HuH-7 (cell line): ENCODE results near the gene TCEAL8.
"Not testable (repeated sequence)": the region's sequence is repeated elsewhere in the genome, so short reads cannot be mapped to it uniquely, and the experiment has no call there.

ENCODE experiments used
- DNase-seq: peaks from one replicate; pipeline ENCODE4 v3.0.0; 2011; ENCODE audit warnings: low spot score

The TCEAL8 gene, protein sequence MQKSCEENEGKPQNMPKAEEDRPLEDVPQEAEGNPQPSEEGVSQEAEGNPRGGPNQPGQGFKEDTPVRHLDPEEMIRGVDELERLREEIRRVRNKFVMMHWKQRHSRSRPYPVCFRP

DNA sequence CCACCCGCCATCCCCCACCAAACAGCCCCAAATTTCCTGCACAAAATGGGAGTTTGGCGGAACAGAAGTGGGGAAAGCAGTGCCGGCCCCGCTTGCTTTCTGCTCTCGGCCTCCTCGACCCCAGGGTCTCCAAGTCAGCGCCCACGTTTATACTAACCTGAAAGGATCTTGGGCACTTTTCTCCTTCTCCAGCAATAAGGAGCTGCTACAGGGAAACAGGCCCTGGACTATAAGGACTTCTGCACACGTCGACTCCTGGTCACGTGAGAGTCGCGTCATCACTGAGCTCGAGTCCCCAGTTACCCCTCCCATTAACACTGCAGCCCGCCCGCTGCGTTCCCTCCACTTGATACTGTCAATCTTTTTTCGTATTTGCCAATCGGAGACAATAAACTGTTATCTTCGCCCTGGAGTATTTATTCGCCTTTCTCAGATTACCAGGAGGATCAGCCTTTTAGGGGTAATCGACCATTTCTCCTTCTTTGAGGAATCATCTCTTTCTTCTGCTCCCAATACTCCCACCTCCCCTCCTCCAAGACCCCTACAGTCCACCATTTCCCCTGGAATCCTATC lies at the start of gene TCEAL8:
Gene TCEAL8 (minus strand): TSS at position 235 of the 573 bp plus-strand sequence. CDS start 1,176 bp downstream, outside the sequence.
- peak; percentile 59 for DNase-seq

DNA sequence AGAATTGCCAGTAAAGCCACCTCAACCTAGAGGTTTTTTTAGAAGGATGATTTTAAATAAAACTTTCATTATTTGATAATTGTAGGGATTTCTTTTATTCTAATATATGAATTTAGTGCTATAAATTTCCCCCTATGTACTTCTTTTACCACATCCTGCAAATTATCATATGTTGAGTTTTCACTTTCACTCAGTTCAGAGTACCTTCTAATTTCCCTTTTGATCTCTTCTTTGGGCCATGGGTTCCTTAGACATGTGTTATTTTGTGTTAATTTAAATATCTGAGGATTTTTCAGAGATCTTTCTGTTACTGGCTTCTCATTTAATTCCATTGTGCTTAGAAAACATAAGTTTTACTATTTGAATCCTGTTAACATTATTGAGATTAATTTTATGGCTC lies 49.8 kb upstream of the TCEAL8 start:
- DNase-seq, result no peak

DNA sequence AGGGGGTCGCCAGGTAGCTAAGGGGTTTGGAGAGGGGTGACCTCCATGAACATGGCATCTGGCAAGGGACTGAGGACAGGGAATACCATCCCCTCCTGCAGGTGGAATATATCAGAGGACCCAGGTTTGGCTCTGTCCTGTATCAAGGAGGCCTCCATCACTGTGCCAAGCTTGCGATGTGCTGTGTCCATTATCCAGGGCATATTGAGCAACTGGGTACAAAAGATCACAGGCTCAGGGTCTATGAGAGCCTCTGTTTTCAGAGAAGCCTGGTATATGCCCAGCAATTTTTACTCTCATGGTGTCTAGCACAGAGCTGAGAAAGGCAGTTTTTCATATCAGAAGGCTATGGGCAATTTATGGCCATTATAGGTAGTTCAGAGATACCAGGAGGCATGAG lies 38.2 kb upstream of the TCEAL8 start:
- no peak for DNase-seq

DNA sequence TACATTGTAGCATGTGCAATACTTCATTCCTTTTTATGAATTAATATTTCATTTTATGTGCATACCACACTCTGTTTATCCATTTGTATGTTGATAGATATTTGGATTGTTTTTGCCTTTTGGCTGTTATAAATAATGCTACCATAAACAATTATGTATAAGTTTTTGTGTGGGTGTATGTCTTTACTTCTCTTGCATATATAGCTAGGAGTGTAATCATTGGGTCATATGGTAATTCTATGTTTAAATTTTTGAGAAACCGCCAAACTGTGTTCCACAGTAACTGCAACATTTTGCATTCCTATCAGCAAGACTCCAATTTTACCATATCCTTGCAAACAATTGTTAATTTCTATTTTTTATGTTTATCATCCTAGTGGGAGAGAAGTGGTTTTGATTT lies 24.7 kb upstream of the TCEAL8 start:
- DNase-seq, result no peak

DNA sequence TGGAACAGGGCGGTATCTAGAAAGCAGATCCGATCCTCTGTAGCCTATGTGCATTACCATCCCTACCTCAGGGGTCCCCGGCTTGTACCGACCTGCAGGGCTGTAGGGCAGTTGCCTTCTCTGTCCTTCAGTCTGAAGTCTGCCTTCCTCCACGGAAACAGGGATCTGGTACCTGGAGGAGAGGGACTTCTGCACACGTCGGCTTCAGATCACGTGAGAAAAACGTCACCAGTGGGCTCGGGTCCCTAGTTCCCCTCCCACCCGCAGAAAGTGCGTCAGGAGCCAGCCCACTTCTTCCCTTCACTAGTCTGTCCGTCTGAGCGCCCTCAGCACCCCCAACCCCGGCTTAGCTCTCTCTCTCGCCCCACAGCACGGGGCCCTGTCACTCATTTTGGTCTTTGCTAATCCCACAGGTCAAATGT lies 21.6 kb upstream of the TCEAL8 start, which contains the start of gene TCEAL5:
Gene TCEAL5 (minus strand): TSS at position 170 of the 422 bp plus-strand sequence. CDS start 2,187 bp downstream, outside the sequence.
- no peak for DNase-seq

DNA sequence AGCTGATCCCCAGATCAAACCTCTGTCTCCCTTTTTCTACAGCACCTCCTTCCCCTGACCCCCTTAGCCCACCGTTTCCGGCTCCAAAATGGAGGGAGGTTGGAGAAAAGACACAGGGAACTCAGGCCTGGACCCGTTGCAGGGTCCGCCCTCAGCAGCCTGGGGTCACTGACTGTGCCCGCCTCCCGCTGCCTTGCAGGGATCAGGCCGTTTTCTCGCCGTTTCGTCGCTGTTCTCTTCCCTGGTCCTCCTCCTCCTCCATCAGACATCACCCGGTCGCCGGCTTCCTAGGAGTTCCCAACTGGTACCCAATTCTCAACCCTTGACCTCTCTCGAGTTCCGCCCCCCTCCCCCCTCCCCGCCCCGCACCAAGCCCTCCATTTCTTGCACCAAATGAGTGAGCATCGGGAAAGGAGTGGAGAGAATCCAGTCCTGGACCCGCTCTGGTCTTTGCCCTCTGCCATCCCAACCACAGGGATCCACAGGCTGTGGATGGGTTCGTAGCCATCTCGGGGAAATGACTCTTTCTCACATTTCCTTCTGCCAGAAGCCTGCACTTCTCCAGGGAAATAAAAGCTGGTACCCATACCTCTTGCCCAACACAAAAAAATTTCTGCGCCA lies 21.1 kb upstream of the TCEAL8 start:
- no peak for DNase-seq

DNA sequence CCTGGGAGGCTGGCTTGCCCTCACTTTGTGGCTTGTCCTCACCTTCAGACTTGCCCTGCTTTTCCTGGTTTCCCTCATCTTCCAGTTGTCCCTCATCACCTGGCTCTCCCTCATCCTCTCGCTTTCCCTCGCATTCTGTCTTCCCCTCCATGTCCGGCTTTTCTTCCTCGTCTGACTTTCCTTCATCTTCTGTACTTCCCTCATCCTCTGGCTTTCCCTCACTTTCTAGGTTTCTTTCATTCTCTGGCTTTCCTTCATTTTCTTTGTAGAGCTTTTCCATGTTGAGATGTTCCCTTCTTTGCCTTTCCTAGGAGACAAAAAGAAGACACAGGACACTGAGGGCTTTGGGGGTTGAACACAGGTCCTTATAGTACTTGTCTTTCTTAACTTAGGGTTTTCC lies 19.3 kb upstream of the TCEAL8 start:
- no peak for DNase-seq

DNA sequence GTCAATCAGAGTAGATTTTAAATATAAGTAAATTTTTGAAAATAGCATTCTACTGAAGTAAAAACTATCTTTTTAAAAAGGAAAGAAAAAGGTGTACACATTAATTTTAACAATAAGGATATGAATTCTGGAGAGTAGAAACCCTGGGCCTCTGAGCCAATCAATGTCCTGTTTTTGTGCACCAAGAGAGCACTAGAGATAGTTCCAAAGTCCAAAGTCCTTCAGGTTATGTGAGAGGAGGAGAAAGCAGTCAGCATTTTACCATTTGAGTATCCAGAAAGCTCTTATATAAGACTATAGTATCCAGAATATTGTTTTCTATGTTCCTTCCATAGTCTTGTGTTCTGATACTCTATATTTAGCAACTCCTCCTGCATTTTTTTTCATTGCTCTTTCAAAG lies 3.3 kb upstream of the TCEAL8 start:
- no peak for DNase-seq

DNA sequence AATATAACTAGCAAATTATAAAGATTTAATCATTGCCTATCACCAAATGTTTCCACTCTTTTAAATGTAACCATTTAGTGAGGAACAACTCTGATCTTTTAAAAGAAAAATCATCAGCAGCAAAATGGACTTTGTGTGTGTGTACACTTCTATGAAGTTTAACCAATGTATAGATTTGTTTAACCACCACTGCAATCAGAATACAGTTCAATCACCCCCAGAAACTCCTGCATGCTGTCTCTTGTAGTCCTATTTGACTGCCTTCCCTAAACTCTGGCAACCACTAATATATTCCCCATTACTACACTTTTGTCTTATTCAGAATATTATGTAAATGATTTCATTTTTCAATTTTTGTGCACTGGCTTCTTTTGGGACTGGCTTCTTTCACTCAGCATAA lies 1.7 kb upstream of the TCEAL8 start:
- no peak for DNase-seq

DNA sequence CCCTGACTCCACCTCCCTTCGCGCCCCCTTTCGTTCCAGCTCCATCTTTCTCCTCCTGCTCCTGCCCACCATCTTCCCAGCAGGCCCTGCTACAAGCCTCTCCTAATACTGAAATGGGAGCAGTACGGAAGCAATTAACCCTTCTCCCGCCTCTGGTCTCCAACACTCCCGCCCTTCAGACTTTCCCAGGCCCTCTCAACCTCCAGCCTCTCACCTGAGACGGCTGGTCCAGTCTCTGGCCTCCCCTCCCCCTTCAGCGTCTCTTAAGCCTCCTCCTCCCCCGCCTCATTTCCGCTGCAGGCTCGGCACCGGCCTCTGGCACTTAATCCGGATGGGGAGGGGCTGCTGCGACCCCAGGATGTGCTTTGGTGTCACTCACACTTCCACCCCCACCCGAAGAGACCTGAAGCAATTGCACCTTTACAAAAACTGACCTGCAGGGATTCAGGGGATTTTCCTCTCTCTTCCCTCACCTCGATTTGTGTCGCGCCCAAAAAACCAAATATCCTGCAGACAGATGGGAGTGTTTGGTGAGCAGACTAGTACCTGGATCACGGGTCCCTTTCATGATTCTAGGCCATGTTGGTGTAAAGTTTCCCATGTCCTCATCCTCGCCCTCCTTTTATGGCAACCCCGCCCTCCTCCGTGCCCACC lies 657 bp downstream of the TCEAL8 start:
- DNase-seq, result no peak

DNA sequence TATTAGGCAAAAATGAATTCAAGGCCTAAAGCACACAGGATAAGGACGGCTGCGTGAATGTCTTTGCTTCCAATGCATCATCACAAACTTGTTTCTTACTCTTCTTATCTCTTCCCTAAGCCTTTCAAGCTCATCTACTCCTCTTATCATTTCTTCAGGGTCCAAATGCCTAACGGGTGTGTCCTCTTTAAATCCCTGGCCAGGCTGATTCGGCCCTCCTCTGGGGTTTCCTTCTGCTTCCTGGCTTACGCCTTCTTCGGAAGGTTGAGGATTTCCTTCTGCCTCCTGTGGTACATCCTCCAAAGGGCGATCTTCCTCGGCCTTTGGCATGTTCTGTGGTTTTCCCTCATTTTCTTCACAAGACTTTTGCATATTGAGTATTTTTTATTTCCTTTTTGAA lies 1.3 kb downstream of the TCEAL8 start:
- DNase-seq, result no peak

DNA sequence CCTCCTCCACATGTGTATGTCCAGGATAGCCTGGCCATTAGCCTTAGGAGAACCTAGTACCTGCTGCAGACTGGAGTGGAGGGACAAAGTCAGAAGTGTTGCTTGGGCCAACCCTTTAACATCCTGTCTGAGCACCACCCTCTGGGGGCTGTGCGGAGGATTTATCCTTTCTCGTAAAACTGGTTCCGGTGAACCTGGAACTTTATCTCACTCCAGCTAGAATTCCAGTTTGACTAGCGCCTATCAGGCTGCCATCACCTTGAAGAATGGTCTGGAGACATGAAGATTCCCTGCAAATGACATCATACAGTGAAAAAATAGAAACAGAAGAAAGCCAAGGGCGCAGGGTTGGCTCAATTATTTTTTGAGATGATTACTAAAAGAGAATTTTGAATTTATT lies 4.0 kb downstream of the TCEAL8 start:
- DNase-seq, result no peak

DNA sequence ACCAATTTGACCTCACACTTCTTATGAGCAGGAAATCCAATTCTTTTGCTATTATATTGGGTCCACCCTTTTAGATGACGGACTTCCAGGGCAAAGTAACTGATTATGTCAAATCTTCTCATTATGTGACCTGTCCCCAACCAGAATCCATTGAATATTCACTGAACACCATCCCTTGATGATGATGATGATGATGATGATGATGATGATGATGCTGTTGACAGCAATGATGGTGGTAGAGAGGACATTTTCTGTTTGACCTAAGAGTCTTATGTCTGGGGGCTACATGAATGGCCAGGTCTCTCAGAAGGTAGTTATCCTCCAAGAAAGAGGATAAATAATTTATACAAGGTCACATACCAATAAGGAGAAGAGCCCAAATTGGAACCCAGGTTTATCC lies 5.2 kb downstream of the TCEAL8 start:
- no peak for DNase-seq

DNA sequence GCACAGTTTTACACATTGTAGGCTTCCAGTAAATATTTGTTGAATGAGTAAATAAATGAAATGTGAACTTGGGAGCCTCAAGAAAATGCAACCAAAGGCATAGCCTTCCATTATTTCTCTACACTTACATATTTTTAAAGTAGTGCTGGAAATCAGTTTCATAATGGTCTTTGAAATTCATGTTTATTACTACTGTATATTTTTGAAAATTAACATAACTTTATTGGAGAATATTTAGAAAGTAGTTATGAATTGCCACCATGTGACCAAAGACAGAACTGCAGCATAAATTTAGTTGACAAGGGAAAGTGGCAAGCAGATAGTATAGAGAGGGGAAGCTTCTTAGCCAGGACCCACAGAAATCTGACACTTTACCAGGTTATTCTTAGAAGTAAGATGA lies 6.4 kb downstream of the TCEAL8 start:
- no peak for DNase-seq

DNA sequence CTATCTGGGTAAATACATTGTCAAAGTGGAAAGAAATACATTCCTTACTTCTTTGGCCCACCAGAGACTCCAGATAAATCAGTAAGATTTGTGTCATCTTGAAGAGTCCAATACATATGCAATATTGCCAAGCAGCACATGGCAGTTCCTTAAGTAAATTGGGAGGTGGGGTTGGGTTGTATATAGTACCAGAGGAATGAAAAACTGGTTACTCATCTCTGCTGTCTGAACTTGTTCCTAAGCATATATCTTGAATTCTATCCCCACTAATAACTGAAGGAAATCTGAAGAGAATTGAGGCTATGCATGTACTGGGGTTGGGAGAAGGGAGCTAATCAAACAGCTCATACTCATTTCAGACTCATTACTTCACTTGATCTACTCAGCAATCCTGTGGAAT lies 14.8 kb downstream of the TCEAL8 start:
- DNase-seq, result no peak

DNA sequence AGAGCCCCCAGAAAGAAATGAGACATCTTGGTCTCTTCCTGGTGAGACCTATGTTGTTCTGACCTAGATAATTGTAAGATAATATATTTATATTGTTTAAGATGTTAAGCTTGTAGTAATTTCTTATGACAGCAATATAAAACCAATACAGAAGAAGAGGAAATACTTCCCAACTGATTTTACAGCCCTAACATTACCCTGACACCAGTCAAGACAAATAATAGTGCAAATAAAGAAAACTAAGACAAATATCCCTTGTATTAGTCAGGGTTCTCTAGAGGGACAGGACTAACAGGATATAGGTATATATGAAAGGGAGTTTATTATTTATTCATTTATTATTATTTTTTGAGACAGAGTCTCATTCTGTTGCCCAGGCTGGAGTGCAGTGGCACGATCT lies 18.7 kb downstream of the TCEAL8 start:
- DNase-seq, result no peak

DNA sequence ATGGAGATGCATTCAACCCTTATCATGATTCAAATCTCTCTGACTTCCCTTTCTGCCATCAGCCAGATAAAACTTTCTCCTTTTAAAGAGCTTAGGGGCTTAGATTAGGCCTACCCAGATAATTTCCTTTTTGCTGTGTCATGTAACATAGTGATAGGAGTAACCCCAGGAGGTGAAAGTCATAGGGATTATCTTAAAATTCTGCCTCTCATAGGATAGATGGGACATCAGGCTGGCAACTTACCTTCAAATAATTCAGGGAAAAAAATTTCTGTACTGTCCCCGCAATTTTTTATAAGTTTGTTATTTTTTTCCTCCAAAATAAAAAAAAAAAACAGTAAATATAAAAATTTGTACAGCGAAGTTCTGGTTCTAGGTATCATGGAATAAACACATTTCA lies 19.3 kb downstream of the TCEAL8 start:
- not testable (repeated sequence) for DNase-seq

DNA sequence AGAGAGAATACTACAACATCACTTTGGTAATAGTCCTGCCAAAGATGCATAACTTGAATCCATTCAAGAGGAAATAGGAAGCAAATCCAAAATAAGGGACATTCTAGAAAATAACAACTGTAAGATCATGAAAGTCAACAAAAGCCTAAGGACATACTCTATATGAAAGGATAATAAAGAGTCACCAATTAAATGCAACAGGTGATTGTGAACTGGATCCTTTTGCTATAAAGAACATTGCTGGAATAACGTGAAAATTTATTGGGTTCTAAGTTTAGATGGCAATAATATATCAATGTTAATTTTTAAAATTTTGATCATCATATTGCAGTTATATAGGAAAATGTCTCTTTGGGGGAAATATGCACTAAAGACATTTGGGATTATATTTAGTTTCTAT lies 20.1 kb downstream of the TCEAL8 start:
- no peak for DNase-seq

DNA sequence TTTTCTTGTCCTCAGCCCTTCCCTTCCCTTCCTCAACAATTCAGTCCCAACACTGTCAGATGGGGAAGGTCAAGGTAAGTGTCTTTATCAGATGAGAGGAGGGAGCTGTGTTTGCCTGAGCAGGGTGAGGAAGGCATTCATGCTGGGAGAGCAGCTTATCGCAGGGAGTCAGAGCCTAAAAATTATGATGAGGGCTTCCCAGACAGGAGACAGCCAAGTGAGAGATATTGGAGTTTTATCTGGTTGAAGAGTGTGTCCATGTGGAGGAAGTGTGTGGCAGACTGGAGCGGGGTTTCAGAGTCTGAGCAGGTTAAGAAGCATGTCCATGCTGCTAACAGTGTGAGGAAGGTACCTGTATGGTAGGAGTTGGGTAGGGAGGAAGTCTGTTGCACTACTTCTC lies 21.7 kb downstream of the TCEAL8 start:
- DNase-seq, result no peak

DNA sequence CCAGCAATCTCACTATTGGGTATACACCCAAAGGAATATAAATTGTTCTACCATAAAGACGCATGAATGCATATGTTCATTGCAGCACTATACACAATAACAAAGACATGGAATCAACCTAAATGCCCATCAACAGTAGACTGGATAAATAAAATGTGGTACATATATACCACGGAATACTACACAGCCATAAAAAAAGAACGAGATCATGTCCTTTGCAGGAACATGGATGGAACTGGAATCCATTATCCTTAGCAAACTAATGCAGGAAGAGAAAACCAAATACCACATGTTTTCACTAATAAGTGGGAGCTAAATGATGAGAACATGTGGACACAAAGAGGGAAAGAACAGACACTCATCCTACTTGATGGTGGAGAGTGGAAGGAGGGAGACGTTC lies 29.0 kb downstream of the TCEAL8 start:
- DNase-seq, result not testable (repeated sequence)

DNA sequence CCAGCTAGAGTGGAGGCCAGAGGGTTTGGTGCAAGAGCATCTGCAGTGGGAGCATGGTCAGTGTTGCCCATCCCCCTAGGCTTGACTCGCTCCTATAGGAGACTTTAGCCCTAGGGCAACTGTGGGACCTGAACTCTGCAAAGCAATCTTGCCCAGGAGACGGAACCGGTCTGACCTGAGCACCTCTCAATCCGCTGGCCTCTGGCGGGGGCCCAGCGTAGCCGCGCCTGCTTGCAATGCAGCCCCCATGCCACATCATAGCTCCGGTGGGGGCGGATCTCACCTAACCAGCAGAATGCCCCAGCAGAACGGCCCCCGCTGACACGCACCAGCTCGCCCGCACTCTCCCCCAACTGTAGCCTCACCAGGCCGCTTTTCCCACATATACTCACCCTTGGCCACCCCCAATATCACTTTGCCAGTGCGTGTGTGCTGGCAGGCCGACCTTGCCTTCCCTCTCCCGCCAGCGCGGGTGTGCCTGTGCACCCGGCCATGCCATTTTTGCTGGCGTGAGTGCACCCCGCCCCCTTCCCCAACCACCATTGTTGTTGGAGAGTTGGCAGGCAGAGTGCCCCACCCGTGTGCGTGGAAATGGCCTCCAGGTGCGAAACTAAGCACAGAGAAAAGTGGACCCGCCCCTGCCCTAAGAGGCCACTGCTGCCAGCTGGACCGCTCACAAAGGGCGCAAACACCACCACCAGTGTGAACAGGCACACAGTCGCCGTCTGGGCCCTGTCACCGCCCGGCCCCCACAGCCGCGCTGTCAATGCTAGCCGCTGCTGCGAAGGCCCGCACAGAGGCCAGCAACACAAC lies 34.2 kb downstream of the TCEAL8 start:
- no peak for DNase-seq

DNA sequence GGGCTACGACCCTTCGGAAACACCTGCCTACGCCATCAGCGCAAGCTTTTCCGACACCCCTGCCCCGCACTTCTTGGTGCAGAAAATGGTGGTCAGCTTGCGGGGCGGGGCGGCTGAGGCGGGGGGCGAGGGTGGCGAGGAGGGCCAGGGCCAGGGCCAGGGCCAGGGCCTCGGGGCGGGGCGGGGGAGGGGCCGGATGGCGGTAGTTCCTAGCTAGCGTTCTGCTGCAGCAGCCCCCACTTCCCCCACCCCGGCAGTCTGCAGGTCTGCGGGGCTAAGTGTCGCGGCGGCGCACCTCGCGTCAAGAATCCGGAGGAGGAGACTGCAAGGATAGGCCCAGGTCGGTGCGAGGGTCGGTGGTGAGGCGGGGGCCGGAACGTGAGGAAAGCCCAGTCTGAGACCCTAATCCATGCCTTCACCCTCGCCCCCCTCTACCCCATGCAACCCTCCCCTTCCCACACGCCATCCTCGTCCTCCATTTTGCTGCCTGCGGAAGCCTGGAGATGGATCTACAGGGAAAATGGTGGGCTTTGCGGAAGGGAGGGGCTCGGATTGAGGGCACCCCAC lies 39.4 kb downstream of the TCEAL8 start:
- DNase-seq, result no peak
